ENCODE results near the gene ZNF135.

The ZNF135 gene

DNA sequence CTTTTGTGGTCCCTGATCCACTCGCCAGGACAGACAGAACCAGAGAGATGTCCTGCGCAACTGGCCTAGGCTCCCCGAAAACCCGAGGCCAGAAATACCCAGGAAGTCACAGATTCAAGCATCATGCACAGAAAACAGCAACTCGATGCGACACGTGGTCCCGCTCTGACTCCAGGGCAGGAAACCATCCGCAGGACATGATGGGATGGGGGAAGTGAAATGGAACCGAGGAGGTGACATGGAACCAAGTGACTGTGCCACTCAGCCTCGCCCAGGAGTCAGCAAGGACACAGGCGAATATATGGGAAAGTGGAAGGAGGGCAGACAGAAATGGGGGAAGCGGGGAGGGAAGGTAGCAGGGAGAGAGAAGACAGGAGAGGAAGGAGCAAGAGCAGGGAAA is 37.8 kb downstream of the ZNF135 start:
- DNase-seq, result no peak

DNA sequence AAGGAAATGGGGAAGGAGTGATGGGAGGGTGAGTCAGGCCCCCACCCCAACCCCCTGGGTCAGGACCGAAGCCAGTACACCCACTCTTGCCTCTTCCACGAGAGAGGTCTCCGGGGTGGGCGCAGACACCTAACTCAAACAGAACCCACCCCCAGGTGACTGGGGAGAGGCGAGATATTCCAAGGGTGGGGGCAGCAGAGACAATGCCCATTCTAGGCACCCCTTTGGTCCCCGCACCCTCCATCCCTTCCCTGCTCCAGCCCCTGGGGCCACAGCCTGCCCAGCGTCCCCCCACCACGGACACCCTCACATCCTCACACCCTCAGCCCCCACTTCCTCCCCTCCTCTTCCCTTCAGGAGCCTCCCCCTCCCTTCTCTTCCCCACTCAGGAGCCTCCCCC is 38.3 kb downstream of the ZNF135 start:
- no peak for DNase-seq

DNA sequence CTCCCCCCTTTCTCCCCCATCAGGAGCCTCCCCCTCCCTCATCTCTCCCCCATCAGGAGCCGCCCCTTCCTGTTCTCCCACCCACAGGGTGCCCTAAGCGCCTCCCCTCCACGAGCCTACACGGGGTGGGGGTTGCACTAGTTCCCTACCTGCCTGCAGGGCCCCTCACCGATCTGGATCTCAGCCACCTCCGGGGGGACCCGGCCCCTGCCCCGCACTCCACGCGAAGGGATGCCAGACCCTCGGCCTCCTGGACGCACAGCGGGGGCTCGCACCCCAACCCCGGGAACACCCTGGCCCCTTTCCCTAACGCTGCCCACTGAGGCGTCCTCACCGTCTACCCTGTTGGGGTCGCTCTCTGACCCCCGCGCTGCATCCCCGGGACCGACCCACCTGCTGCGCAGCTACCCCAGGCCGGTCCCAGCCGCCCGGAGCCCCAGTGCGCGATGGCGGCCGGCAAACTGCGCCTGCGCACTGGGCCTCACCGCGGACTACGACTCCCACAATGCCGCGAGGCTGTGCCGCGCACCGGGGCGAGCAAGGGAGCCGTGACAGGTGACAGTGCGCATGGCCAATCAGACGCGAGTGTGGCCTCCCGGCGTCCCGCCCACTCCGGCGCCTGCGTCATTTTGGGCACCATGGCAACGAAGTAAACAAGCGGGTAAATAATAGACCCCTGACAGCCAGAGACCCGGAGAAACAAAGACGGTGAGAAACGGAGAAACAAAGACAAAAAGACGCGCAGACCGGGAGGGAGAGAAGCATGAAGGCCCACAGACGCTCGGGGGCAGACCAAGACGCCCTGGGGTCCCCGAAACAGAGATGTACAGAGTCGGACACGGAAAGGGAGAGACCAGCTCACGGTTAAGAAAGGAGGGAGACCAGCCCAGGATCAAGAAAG is 38.9 kb downstream of the ZNF135 start, which contains the start of gene ZSCAN18:
Gene ZSCAN18, minus strand, starts transcription at position 451 of the 901 bp plus-strand sequence. CDS start 7,964 bp downstream, outside the sequence.
- DNase-seq, result no peak

GRCh38 chr19:58098682-58098998 is 39.6 kb downstream of the ZNF135 start:
- no peak for DNase-seq

GRCh38 chr19:58107778-58108545 is 48.9 kb downstream of the ZNF135 start:
- DNase-seq, result no peak

- DNase-seq, result no peak
Observed at GRCh38 chr19:58108546-58108817, 49.4 kb downstream of the ZNF135 start.

GRCh38 chr19:58117841-58118575 is 58.9 kb downstream of the ZNF135 start:
- DNase-seq, result no peak

- DNase-seq, result no peak
Observed at GRCh38 chr19:58118979-58119733, 60.1 kb downstream of the ZNF135 start.

Measured in MV-4-11 (cell line).